LNCaP clone FGC (cell line): ENCODE measurements around the gene RABGAP1L.

Source experiments
- DNase-seq: peaks from one replicate; pipeline ENCODE4 v3.0.0-alpha.2; 2011; ENCODE audit warnings: low read depth
- H3K4me3 ChIP-seq: 2 replicates; pipeline ENCODE4 v1.5.1; 2011; ENCODE audit warnings: mild to moderate bottlenecking, low read depth, low read length, control low read depth
- TF ChIP-seq, protein P1 (sequence below): IDR thresholded peaks from 2 replicates; pipeline ENCODE4 v1.5.1; 2012; ENCODE audit warnings: mild to moderate bottlenecking; ENCODE audit not compliant: control insufficient read depth, insufficient read depth; ENCODE audit errors: extremely low read depth

RABGAP1L gene

DNA sequence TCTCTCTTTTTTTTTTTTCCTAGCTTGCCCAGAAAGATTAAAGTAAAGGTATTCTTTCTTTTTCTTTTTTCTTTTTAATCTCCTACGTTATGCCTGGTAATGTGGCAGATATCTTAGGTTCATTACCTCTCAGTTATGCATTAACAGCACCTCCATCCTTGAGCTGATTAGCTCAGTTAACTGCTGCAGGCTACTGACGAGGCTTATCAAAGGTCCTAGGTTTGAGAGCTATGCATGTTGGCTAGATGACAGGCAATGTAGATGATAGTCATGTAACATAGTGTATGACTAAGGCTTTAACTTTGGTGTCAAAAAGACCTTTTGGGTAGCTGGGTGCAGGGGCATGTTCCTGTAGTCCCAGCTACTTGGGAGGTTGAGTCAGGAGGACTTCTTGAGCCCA is 786.7 kb downstream of the RABGAP1L start:
- no peak for DNase-seq
- H3K4me3 ChIP-seq = no peak overlapping the region
- TF ChIP-seq, protein P1, sequence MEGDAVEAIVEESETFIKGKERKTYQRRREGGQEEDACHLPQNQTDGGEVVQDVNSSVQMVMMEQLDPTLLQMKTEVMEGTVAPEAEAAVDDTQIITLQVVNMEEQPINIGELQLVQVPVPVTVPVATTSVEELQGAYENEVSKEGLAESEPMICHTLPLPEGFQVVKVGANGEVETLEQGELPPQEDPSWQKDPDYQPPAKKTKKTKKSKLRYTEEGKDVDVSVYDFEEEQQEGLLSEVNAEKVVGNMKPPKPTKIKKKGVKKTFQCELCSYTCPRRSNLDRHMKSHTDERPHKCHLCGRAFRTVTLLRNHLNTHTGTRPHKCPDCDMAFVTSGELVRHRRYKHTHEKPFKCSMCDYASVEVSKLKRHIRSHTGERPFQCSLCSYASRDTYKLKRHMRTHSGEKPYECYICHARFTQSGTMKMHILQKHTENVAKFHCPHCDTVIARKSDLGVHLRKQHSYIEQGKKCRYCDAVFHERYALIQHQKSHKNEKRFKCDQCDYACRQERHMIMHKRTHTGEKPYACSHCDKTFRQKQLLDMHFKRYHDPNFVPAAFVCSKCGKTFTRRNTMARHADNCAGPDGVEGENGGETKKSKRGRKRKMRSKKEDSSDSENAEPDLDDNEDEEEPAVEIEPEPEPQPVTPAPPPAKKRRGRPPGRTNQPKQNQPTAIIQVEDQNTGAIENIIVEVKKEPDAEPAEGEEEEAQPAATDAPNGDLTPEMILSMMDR = no peak

DNA sequence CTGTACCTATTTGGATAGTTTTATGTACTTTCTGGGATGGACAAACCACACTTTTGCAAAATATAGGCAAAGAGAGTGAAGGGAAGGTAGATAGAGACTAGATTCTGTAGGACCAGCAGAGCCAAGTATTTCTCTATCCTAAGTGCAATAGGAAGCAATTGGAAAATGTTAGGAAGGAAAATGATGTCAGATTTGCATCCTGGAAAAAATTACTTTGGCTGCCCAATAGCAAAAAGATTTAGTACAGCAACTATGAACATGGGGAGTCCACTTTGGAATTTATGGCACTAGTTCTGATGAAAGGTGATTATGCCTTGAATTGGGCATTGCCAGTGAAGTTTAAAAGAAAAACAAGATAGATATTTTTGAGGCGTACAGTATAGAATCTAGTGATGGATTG is 789.7 kb downstream of the RABGAP1L start:
- no peak overlapping the region for H3K4me3 ChIP-seq
- no peak for DNase-seq
- TF ChIP-seq, protein P1 = no peak

DNA sequence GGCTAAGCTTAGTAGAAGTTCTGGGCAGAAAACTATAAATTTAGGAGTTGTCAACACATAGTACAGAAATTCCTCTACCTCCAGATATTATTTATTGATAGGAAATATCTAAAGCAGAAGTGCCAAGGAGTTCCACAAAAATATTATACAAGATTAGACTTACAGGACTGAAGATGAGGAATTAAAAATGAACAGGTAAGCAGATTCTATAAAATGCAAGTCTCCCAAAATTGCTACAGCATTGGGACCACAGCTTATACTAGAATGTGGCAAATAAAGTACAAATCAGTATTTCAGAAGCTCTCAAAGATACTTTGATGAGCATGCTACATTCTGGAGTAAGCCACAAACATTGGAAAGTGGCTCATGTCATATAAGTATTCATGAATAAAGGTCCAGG is 790.3 kb downstream of the RABGAP1L start:
- TF ChIP-seq, protein P1 = no peak
- no peak for DNase-seq
- H3K4me3 ChIP-seq = no peak overlapping the region

DNA sequence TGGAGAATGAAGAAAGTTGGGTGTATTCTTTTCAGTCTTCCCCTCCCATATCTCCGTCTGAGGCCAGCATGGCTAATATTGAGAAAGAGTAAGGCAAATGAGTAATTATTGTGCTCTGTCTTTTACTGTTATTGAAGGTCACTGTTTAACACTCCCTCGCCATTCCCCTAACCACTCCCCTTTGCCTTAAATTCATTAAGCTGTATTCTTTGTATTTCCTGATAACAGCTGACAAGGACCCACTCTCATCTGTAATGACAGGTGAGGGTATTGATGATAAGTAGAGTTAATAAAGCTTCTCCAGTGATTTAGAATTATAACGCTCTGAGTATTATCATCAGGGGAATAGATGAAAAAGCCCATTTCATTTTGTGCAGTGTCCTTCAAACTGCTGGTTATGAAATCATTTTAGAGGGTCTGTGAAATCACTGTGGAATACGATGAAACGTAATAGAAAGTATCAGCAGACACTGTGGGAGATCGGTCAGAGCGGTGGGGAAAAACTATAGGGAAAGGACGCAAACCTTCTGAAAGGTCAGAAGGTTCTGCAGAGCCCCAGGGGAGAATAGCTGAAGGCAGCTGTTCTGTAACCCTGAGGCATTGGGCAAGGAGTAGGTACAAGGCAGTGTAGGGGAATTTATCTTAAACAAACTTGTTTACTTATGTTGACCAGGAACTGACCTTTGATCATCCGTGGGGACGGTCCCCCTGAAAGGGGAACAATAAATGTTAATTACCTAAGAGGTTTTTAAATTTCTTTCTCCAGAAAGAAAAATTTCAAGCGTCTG is 794.2 kb downstream of the RABGAP1L start:
- TF ChIP-seq, protein P1 = no peak
- no peak for DNase-seq

DNA sequence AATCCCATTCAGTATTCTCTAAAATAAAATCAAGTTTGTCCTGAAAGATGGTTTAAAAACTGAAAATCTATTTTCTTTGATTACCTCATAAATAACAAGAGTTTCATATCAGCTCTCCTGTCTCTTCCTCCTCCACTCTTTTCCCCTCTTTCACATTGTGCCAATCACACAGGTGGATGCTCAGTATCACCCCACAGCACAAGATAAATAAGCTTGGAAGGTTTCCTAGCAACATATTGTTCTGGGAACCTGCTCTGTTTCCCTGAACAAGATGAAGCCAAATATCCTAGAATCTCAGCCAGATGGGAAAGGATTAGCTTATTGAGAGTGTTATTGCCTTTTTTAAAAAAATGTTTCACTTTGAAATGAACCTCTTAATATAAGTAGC is 794.7 kb downstream of the RABGAP1L start:
- TF ChIP-seq, protein P1 = no peak
- DNase-seq = no peak
- H3K4me3 ChIP-seq = no peak overlapping the region

More for the DNA sequence above, 794.2 kb downstream of the RABGAP1L start:
- no peak overlapping the region for H3K4me3 ChIP-seq

DNA sequence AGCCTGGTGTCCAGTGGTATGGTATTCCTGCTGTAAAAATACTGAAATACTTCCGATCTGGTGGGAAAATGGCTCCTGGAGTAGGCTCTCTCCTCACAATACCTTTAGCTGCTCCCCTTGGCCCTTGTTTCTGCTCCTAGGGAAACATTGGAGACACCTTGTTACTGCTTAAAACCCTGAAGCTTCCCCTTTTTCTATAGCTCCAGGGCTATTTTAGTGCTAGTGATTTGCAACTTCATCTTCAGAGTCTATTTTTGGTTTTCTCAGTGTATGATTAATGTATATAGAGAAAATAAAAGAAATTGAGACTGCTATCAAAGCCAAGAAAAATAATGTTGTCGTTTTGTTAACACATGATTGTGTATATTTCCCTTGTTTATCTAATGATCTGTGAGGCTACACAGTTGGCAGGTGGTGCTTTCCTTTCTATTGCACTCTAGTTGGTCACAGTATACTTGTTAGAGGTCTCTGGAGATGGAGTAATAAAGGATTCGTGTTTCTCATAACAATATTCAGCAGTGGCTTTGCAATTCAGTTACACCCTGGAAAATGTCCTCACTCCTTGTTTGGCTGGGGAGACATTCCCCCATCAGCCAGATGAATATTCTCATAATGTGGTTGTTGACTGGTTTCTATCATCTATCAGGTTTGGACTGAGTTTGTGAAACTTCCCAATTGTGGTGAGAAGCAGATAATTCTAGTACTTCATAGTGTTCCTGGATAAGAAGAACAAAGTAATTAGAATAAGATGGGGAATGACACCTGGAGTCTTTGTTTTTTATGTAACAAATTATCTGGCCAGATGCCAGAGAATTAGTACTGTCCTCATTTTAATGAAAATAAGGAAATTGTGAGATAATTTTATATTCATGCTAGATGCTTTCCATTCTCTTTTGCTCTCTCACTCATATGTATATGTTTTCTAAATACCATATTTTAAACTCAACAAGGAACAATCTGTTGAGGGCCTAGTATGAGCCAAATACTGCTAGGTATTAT is 795.6 kb downstream of the RABGAP1L start:
- no peak for DNase-seq
- TF ChIP-seq, protein P1 = no peak
- no peak overlapping the region for H3K4me3 ChIP-seq
